GM12801 (cell line): ENCODE data around the gene WDR3.

Experiments
- TF ChIP-seq, protein P1 (sequence below): IDR thresholded peaks from one replicate; pipeline ENCODE4 v1.5.1; 2011; ENCODE audit warnings: control low read depth; ENCODE audit not compliant: insufficient read length; ENCODE audit errors: extremely low read depth

WDR3 gene

DNA sequence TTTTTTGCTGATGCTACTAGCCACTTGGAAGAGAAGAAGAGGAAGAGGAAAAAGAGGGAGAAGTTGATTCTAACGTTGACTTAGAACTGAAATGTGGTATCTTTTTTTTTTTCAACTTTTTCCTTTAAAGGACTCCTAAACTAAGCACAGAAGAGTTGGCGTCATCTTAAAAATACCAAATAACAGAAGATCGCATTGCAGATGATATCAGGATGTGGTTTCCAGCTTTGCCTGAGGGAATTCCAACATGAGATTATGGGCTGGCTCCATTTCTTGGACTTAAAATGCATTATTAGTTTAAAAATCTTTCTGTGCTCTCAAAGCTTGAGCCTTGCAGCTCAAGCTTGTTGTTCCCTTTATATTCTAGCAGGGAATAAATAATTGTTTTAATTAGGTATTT is 29.8 kb downstream of the WDR3 start:
- TF ChIP-seq, protein P1, sequence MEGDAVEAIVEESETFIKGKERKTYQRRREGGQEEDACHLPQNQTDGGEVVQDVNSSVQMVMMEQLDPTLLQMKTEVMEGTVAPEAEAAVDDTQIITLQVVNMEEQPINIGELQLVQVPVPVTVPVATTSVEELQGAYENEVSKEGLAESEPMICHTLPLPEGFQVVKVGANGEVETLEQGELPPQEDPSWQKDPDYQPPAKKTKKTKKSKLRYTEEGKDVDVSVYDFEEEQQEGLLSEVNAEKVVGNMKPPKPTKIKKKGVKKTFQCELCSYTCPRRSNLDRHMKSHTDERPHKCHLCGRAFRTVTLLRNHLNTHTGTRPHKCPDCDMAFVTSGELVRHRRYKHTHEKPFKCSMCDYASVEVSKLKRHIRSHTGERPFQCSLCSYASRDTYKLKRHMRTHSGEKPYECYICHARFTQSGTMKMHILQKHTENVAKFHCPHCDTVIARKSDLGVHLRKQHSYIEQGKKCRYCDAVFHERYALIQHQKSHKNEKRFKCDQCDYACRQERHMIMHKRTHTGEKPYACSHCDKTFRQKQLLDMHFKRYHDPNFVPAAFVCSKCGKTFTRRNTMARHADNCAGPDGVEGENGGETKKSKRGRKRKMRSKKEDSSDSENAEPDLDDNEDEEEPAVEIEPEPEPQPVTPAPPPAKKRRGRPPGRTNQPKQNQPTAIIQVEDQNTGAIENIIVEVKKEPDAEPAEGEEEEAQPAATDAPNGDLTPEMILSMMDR, result no peak

DNA sequence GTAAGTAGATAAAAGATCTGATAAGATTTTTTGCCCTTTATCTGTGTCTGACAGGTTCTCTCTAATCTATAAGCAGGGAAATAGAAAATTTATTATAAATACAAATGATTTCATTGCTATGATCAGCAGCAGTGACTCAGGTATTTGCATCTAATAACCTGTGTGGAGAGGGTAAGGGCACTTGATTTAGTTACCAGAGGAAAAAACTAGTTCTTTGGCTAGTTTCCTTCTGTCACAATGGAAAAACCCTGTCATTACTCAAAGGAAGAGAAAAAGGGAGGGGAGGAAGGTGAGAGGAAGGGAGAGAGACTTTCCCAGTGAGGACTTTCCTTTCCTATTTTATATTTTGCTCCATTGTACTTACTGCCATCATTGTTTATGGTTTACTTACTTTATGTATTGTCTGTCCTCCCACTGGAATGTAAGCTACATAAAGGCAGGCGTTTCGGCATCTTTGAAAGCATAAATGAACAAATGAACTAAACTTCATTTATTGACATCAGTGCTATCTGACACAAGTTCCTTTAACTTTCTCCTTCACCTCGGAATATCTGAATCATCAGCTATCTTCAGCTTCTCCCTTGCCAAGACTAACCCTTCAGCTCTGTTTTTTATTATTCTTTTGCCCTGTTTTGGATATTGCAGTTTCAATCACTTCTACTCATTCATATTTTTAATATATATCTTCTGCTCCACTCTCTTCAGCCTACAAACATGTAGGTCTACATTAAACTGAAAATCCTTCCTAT is 34.9 kb downstream of the WDR3 start:
- TF ChIP-seq, protein P1, result no peak

DNA sequence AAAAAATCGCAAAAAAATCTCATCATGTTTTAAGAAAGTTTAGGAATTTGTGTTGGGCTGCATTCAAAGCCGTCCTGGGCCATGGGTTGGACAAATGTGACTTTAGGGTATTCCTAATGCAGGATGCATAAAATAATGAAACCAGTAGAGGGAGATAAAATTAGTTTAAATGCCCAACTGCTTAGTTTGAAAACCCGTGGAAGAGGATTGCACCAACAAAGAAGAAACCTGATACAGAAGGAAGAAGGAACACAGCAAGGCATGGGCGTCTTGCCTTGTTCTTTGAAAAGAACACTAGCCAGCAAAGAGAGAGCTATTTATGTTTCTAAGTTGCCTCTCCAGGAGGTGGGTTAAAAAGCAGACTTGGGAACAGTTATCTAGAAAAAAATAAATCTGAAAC is 37.9 kb downstream of the WDR3 start:
- TF ChIP-seq, protein P1, result no peak

DNA sequence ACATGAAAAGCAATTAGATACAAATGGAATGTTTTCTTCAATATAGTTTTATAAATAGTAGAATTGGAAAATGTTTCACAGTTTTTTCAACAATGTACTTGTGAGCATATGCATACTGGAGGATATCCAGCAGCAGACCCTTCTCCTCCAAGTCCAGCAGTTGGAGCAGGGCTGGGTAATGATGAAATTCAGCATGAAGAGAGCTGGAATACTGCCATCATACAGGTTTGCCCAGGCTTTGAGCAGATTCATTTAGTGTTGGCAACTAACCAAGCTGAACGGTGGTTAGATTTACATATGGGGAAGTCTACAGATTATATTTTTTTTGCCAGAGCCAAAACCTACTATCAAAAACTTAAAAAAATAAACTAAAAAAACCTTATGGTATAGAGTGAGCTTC is 38.3 kb downstream of the WDR3 start:
- TF ChIP-seq, protein P1, result no peak

DNA sequence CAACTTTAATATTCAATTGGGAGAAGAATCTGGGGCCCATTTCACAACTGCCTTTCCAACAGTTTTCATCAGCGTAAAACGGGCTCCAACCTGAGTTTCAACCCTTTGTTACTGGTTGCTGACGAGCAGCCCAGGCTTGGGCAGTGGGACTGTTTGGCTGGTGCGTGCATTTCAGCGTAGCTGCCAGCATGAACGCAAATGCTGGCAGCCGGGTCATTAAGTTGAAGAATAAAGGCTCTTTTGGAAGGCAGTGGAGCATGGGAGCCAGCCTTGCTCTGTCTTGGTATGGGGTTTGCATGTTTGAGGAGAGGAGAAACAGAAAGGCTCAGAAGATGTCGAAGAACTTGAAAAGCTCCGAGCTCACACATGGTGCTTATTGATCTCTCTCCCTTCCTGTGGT is 40.7 kb downstream of the WDR3 start:
- TF ChIP-seq, protein P1, result no peak

DNA sequence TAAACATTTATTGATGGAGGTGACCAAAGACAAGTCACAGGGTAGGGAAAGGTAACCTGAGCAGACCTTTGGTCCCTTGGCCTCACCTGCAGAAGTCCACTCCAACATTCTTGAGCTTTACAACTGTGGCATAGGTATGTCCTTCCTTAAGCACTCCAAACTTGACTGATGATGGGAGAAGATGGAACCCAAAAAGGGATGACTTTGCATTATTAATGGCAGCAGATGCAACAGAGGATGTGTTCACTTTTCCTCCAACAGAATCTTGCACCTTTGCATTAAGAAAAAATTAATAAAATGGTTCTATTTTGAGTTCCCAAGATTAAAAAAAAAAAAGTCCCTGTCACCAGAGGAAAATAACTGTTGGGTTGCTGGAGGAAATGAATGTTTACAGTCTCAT is 42.2 kb downstream of the WDR3 start:
- TF ChIP-seq, protein P1, result no peak

DNA sequence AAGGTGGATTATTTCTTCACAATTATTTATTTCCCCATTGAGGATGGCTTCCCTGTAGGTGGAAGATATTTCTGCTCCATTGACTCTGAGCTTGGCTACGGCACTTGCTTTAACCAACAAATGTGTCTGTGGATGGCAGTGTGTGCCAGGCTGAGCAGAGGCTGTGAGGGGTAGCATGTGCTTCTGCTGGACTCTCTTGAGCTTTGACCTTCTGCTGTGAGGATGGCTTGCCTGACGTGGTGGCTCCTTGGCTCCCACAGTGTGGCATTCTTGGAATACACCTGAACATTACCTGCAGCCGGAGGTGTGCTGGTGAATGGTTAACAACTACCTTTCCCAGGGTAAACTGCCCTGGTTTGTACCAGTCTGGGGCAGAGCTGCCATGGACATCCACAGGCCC is 46.8 kb downstream of the WDR3 start:
- TF ChIP-seq, protein P1, result no peak
